ENCODE results near the gene TRPM4.
A peak's percentile ranks its signal among the peaks of the same experiment; 100 is the strongest.
"Not testable (repeated sequence)": the region's sequence is repeated elsewhere in the genome, so short reads cannot be mapped to it uniquely, and the experiment has no call there.

The TRPM4 gene

DNA sequence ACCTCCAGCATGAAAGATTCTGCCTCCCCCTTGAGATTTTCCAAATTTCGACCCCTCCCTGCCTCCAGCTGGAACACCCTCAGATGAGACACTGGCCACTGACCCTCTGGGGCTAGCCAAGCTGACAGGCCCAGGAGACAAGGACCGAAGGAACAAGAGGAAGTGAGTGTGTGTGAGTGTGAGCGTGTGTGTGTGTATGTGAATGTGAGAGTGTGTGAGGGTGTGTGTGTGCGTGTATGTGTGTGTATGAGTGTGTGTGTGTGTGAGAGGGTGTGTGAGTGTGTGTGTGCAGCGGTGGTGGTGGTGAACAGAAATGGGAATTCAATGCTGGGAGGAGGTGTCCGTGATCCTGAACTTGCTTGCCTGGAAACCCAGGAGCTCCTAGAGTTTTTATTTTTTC lies 16.2 kb upstream of the TRPM4 start:
- no peak overlapping the region for H3K4me3 ChIP-seq (ENCODE audit: low read length)
- H3K36me3 ChIP-seq (ENCODE audit: control insufficient read depth, insufficient read depth, low read length) = peaks cover 7% of the 10 kb centered on the region; the same call in 1 of the 2 replicates
- no peaks in the 10 kb centered on the region for H3K9me3 ChIP-seq (ENCODE audit: control insufficient read depth, insufficient read depth, low read length)
- DNase-seq (ENCODE audit: low read depth, low spot score) = no peak
- no peak overlapping the region for H3K27ac ChIP-seq (ENCODE audit: low read length)
- 100% methylated on average over 4 of the region's 6 CpGs for WGBS (ENCODE audit: insufficient coverage, insufficient read length)
- peaks cover 4% of the 10 kb centered on the region for H3K4me1 ChIP-seq (ENCODE audit: control insufficient read depth, insufficient read depth, low read length)
- no peaks in the 10 kb centered on the region for H3K27me3 ChIP-seq (ENCODE audit: control insufficient read depth, insufficient read depth, low read length)

- Histone ChIP-seq H3K9me3 (ENCODE audit: control insufficient read depth, insufficient read depth, low read length) (no peaks in the 10 kb centered on the region), H3K27me3 (ENCODE audit: control insufficient read depth, insufficient read depth, low read length) (no peaks in the 10 kb centered on the region), H3K4me3 (ENCODE audit: low read length) (peak overlapping the region; percentile 60; the same call in 1 of the 2 replicates), H3K36me3 (ENCODE audit: control insufficient read depth, insufficient read depth, low read length) (no peaks in the 10 kb centered on the region), H3K4me1 (ENCODE audit: control insufficient read depth, insufficient read depth, low read length) (peaks cover 4% of the 10 kb centered on the region), H3K27ac (ENCODE audit: low read length) (no peak overlapping the region)
- no CpG with 5 or more reads among the region's 21 CpGs for WGBS (ENCODE audit: insufficient coverage, insufficient read length)
- DNase-seq (ENCODE audit: low read depth, low spot score) = no peak
These were observed 14.7 kb upstream of the TRPM4 start for GRCh38 chr19:49142866-49143335.

- peak overlapping the region; percentile 54; the same call in 1 of the 2 replicates for H3K4me3 ChIP-seq (ENCODE audit: low read length)
- no peaks in the 10 kb centered on the region for H3K36me3 ChIP-seq (ENCODE audit: control insufficient read depth, insufficient read depth, low read length)
- no peaks in the 10 kb centered on the region for H3K9me3 ChIP-seq (ENCODE audit: control insufficient read depth, insufficient read depth, low read length)
- peaks cover 1% of the 10 kb centered on the region; the same call in 1 of the 2 replicates for H3K4me1 ChIP-seq (ENCODE audit: control insufficient read depth, insufficient read depth, low read length)
- DNase-seq (ENCODE audit: low read depth, low spot score) = no peak
- H3K27me3 ChIP-seq (ENCODE audit: control insufficient read depth, insufficient read depth, low read length) = no peaks in the 10 kb centered on the region
- WGBS (ENCODE audit: insufficient coverage, insufficient read length) = no CpG with 5 or more reads among the region's 30 CpGs
- no peak overlapping the region for H3K27ac ChIP-seq (ENCODE audit: low read length)
These were observed 11.8 kb upstream of the TRPM4 start for GRCh38 chr19:49145573-49146407.

GRCh38 chr19:49146408-49146770 lies 11.2 kb upstream of the TRPM4 start:
- H3K4me3 ChIP-seq (ENCODE audit: low read length) = peak overlapping the region; percentile 54; the same call in 1 of the 2 replicates
- H3K27ac ChIP-seq (ENCODE audit: low read length); DNase-seq (ENCODE audit: low read depth, low spot score); H3K9me3 ChIP-seq (ENCODE audit: control insufficient read depth, insufficient read depth, low read length); H3K4me1 ChIP-seq (ENCODE audit: control insufficient read depth, insufficient read depth, low read length); H3K36me3 ChIP-seq (ENCODE audit: control insufficient read depth, insufficient read depth, low read length); H3K27me3 ChIP-seq (ENCODE audit: control insufficient read depth, insufficient read depth, low read length): not testable (repeated sequence)
- WGBS (ENCODE audit: insufficient coverage, insufficient read length) = no CpG with 5 or more reads among the region's 7 CpGs

DNA sequence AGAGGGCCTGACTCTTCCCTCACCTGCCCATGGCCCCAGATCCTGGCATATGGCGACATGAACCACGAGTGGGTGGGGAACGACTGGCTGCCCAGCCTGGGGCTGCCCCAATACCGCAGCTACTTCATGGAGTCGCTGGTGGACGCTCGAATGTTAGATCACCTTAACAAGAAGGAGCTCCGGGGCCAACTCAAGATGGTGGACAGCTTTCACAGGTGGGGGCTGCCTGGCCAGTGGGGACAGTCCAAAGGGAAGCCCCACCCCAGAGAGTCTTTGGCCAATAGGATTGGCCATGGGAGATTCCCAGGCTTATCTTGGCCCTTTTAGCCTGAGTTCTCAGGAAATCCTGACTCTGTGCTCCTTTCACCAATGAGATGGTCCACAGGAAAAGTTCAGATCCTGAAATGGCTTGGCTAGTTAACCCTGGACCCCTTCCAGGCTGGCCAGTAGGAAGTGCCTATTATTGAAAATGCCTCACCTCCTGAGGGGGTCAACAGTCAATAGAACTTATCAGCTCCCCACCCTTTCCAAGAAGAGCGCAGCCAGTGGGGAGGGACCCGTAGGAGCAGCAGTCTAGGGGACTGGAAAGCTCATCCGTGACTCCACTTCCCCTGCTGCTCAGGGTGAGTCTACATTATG lies 9.4 kb upstream of the TRPM4 start:
- no peaks in the 10 kb centered on the region for H3K9me3 ChIP-seq (ENCODE audit: control insufficient read depth, insufficient read depth, low read length)
- peaks cover 3% of the 10 kb centered on the region; the same call in 1 of the 2 replicates for H3K4me1 ChIP-seq (ENCODE audit: control insufficient read depth, insufficient read depth, low read length)
- WGBS (ENCODE audit: insufficient coverage, insufficient read length) = no CpG with 5 or more reads among the region's 11 CpGs
- H3K4me3 ChIP-seq (ENCODE audit: low read length) = peak overlapping the region; percentile 61; the same call in 1 of the 2 replicates
- H3K27me3 ChIP-seq (ENCODE audit: control insufficient read depth, insufficient read depth, low read length) = no peaks in the 10 kb centered on the region
- no peak for DNase-seq (ENCODE audit: low read depth, low spot score)
- H3K36me3 ChIP-seq (ENCODE audit: control insufficient read depth, insufficient read depth, low read length) = no peaks in the 10 kb centered on the region
- no peak overlapping the region for H3K27ac ChIP-seq (ENCODE audit: low read length)

DNA sequence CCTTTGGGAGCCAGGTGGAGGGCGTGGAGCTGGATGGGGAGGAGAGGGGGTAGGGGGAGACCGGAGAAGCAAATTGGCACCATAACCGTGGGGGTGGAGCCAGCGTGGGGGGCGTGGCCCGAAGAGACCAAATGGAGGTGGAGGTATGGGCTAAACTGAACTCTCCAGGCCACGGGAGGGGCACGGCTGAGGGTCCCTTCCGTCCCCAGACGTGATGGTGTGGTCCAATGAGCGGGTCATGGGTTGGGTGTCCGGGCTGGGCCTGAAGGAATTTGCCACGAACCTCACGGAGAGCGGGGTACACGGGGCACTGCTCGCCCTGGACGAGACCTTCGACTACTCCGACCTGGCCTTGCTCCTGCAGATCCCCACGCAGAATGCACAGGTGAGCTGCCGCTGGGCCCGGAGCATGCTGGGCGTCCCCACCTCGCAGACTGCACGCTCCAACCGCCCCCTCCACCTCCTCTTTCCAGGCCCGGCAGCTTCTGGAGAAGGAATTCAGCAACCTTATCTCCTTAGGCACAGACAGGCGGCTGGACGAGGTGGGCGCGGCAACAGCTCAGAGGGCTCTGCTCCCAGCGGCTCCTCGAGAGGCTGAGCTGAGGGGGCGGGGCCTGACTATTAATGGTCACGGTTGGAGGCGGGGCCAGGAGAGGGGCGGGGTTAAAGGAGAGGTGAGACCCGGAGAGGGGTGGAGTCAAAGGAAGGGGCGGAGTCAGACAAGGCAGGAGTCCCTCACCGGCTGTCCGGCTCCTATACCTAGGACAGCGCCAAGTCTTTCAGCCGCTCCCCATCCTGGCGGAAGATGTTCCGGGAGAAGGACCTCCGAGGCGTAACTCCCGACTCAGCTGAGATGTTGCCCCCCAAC lies 8.6 kb upstream of the TRPM4 start:
- no peaks in the 10 kb centered on the region for H3K27me3 ChIP-seq (ENCODE audit: control insufficient read depth, insufficient read depth, low read length)
- peak overlapping the region; percentile 67; the same call in 1 of the 2 replicates for H3K4me3 ChIP-seq (ENCODE audit: low read length)
- peaks cover 3% of the 10 kb centered on the region for H3K4me1 ChIP-seq (ENCODE audit: control insufficient read depth, insufficient read depth, low read length)
- WGBS (ENCODE audit: insufficient coverage, insufficient read length) = no CpG with 5 or more reads among the region's 49 CpGs
- DNase-seq (ENCODE audit: low read depth, low spot score) = no peak
- H3K27ac ChIP-seq (ENCODE audit: low read length) = no peak overlapping the region
- no peaks in the 10 kb centered on the region for H3K36me3 ChIP-seq (ENCODE audit: control insufficient read depth, insufficient read depth, low read length)
- no peaks in the 10 kb centered on the region for H3K9me3 ChIP-seq (ENCODE audit: control insufficient read depth, insufficient read depth, low read length)

GRCh38 chr19:49149652-49150105 lies 7.9 kb upstream of the TRPM4 start:
- Histone ChIP-seq H3K4me3 (ENCODE audit: low read length) (peak overlapping the region; percentile 67), H3K27me3 (ENCODE audit: control insufficient read depth, insufficient read depth, low read length) (no peaks in the 10 kb centered on the region), H3K4me1 (ENCODE audit: control insufficient read depth, insufficient read depth, low read length) (peaks cover 3% of the 10 kb centered on the region), H3K36me3 (ENCODE audit: control insufficient read depth, insufficient read depth, low read length) (no peaks in the 10 kb centered on the region), H3K9me3 (ENCODE audit: control insufficient read depth, insufficient read depth, low read length) (no peaks in the 10 kb centered on the region), H3K27ac (ENCODE audit: low read length) (no peak overlapping the region)
- WGBS (ENCODE audit: insufficient coverage, insufficient read length) = no CpG with 5 or more reads among the region's 23 CpGs
- DNase-seq (ENCODE audit: low read depth, low spot score) = no peak

- Histone ChIP-seq H3K4me1 (ENCODE audit: control insufficient read depth, insufficient read depth, low read length) (peaks cover 5% of the 10 kb centered on the region), H3K27ac (ENCODE audit: low read length) (no peak overlapping the region), H3K36me3 (ENCODE audit: control insufficient read depth, insufficient read depth, low read length) (no peaks in the 10 kb centered on the region), H3K9me3 (ENCODE audit: control insufficient read depth, insufficient read depth, low read length) (no peaks in the 10 kb centered on the region), H3K4me3 (ENCODE audit: low read length) (peak overlapping the region; percentile 67), H3K27me3 (ENCODE audit: control insufficient read depth, insufficient read depth, low read length) (no peaks in the 10 kb centered on the region)
- DNase-seq (ENCODE audit: low read depth, low spot score) = no peak
- WGBS (ENCODE audit: insufficient coverage, insufficient read length) = no CpG with 5 or more reads among the region's 75 CpGs
These were observed 7.3 kb upstream of the TRPM4 start for GRCh38 chr19:49150106-49150943.

DNA sequence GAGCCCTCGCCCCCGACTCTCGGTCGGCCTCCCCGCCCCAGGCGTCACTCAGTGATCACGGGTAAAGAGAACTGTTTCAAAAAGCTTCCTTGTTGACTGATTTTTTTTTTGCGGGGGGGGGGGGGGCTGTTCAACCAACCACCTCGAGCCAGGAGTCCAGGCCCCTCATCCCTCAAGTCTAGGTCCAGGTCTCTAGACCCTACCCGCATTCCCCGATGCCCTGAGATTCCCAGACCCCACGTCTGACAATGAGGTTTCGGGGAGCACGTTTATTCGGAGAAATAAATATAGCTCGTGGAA lies 6.7 kb upstream of the TRPM4 start:
- WGBS (ENCODE audit: insufficient coverage, insufficient read length) = no CpG with 5 or more reads among the region's 16 CpGs

More for the DNA sequence above, 6.7 kb upstream of the TRPM4 start:
- H3K36me3 ChIP-seq (ENCODE audit: control insufficient read depth, insufficient read depth, low read length) = no peaks in the 10 kb centered on the region
- no peak for DNase-seq (ENCODE audit: low read depth, low spot score)
- no peaks in the 10 kb centered on the region for H3K27me3 ChIP-seq (ENCODE audit: control insufficient read depth, insufficient read depth, low read length)
- H3K4me1 ChIP-seq (ENCODE audit: control insufficient read depth, insufficient read depth, low read length) = peaks cover 8% of the 10 kb centered on the region
- peak overlapping the region; percentile 67; the same call in 1 of the 2 replicates for H3K4me3 ChIP-seq (ENCODE audit: low read length)
- no peak overlapping the region for H3K27ac ChIP-seq (ENCODE audit: low read length)
- H3K9me3 ChIP-seq (ENCODE audit: control insufficient read depth, insufficient read depth, low read length) = no peaks in the 10 kb centered on the region

All from iPS DF 6.9 (cell line).